Endothelial cell (in vitro differentiated cells): ENCODE results near the gene MED12L. TPM values are rescaled to one million over a fixed set of nuclear protein-coding genes. Genes with fewer than 3 reads are reported as not detected.

Experiments used
- DNase-seq: peaks from one replicate; pipeline ENCODE4 v3.0.0; 2021; ENCODE audit warnings: low spot score
- H3K27ac Mint-ChIP-seq: one replicate; pipeline ENCODE4 v1.8.0; 2021; ENCODE audit warnings: mixed read lengths, inconsistent platforms; ENCODE audit not compliant: unreplicated experiment
- H3K27me3 Mint-ChIP-seq: one replicate; pipeline ENCODE4 v1.8.0; 2021; ENCODE audit warnings: mild to moderate bottlenecking, moderate library complexity, mixed read lengths, inconsistent platforms; ENCODE audit not compliant: unreplicated experiment
- H3K36me3 Mint-ChIP-seq: one replicate; pipeline ENCODE4 v1.8.0; 2021; ENCODE audit warnings: mild to moderate bottlenecking, low read depth, mixed read lengths, inconsistent platforms; ENCODE audit not compliant: unreplicated experiment
- H3K4me1 Mint-ChIP-seq: one replicate; pipeline ENCODE4 v1.8.0; 2021; ENCODE audit warnings: mild to moderate bottlenecking, mixed read lengths, inconsistent platforms; ENCODE audit not compliant: unreplicated experiment
- H3K4me3 Mint-ChIP-seq: one replicate; pipeline ENCODE4 v1.8.0; 2021; ENCODE audit warnings: mild to moderate bottlenecking, mixed read lengths, inconsistent platforms; ENCODE audit not compliant: unreplicated experiment
- H3K9me3 Mint-ChIP-seq: one replicate; pipeline ENCODE4 v1.8.0; 2021; ENCODE audit warnings: mixed read lengths, inconsistent platforms; ENCODE audit not compliant: unreplicated experiment
- CTCF ChIP-seq: fragments of 200-600 bp; sonication (generic); IDR thresholded peaks from one replicate; pipeline ENCODE4 v1.5.0; 2021; ENCODE audit warnings: antibody characterized with exemption; ENCODE audit not compliant: unreplicated experiment
- total RNA-seq: library from RNA; stranded (reverse); fragmentation: NEBNext Ultra II Directional; extraction: Animal tissue kit (Norgen Biotek cat#: 25700); gene quantifications from one replicate; pipeline ENCODE4 v1.2.1, GENCODE V29; 2021; ENCODE audit not compliant: unreplicated experiment

The MED12L gene
- total RNA-seq, 1 donor from 2014 or later: 4.4 TPM

- peaks cover 2% of the 10 kb centered on the region for H3K27me3 Mint-ChIP-seq
- H3K27ac Mint-ChIP-seq: no peak overlapping the region
- DNase-seq: no peak
- H3K9me3 Mint-ChIP-seq: no peaks in the 10 kb centered on the region
- H3K4me1 Mint-ChIP-seq: peaks cover 4% of the 10 kb centered on the region
- no peak for TF ChIP-seq CTCF
- H3K4me3 Mint-ChIP-seq: no peak overlapping the region
- no peaks in the 10 kb centered on the region for H3K36me3 Mint-ChIP-seq
Measured at GRCh38 chr3:151112731-151113130, 27.3 kb downstream of the MED12L start.

GRCh38 chr3:151113343-151113742 is 27.9 kb downstream of the MED12L start:
- H3K9me3 Mint-ChIP-seq: no peaks in the 10 kb centered on the region
- TF ChIP-seq CTCF: no peak
- H3K36me3 Mint-ChIP-seq: no peaks in the 10 kb centered on the region
- no peaks in the 10 kb centered on the region for H3K27me3 Mint-ChIP-seq
- no peak for DNase-seq
- peaks cover 3% of the 10 kb centered on the region for H3K4me1 Mint-ChIP-seq
- no peak overlapping the region for H3K4me3 Mint-ChIP-seq
- H3K27ac Mint-ChIP-seq: no peak overlapping the region

- Mint-ChIP-seq H3K36me3 (no peaks in the 10 kb centered on the region), H3K27me3 (no peaks in the 10 kb centered on the region), H3K9me3 (no peaks in the 10 kb centered on the region), H3K4me3 (no peak overlapping the region), H3K27ac (no peak overlapping the region), H3K4me1 (no peaks in the 10 kb centered on the region)
- no peak for DNase-seq
- TF ChIP-seq CTCF: no peak
Measured at GRCh38 chr3:151117047-151117446, 31.6 kb downstream of the MED12L start.

DNA sequence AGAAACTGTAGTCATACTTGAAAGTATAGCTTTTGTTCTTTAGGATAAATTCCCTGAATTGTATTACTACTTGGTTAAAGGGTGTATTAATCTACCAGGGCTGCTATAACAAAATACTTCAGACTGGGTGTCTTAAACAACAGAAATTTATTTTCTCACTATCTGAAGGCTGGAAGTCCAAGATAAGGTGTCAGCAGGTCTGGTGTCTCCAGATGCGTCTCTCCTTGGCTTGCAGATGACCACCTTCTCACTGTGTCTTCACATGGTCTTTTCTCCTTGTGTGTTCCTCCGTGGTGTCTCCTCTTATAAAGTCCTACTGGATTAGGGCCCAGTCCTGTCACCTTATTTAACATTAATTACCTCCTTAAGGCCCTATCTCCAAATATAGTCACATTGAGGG is 33.7 kb downstream of the MED12L start:
- no peaks in the 10 kb centered on the region for H3K36me3 Mint-ChIP-seq
- no peak for TF ChIP-seq CTCF
- H3K9me3 Mint-ChIP-seq: no peaks in the 10 kb centered on the region
- DNase-seq: no peak
- H3K27ac Mint-ChIP-seq: no peak overlapping the region
- H3K4me1 Mint-ChIP-seq: no peaks in the 10 kb centered on the region
- H3K27me3 Mint-ChIP-seq: no peaks in the 10 kb centered on the region
- no peak overlapping the region for H3K4me3 Mint-ChIP-seq

DNA sequence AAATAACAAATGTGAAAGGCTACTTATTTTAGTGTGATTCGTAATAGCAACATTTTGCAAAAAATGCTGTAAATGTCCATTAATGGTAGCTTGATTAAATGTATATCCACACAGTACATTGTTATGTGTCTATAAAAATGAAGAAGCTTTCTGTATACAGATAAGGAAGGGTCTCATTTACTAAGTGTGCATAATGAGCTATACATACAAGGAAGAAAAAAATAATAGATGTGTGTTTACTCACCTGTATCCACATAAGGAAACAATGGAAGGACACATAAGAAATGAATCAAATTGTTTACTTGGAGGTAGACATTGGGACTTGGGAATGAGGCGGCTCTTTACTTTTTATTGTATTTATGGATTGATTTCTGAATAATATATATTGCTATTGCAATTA is 34.9 kb downstream of the MED12L start:
- no peaks in the 10 kb centered on the region for H3K9me3 Mint-ChIP-seq
- no peak overlapping the region for H3K27ac Mint-ChIP-seq
- DNase-seq: no peak
- no peaks in the 10 kb centered on the region for H3K36me3 Mint-ChIP-seq
- no peaks in the 10 kb centered on the region for H3K4me1 Mint-ChIP-seq
- H3K4me3 Mint-ChIP-seq: no peak overlapping the region
- H3K27me3 Mint-ChIP-seq: no peaks in the 10 kb centered on the region
- no peak for TF ChIP-seq CTCF
